ENCODE data around the gene CCNL2. TPM values are rescaled to one million over a fixed set of nuclear protein-coding genes. Genes with fewer than 3 reads are reported as not detected.
"Not testable (repeated sequence)": the region's sequence is repeated elsewhere in the genome, so short reads cannot be mapped to it uniquely, and the experiment has no call there.

CCNL2 gene
- total and polyA plus RNA-seq, 5 donors, result 61.2 to 83.1 (median 71.3) TPM

- no peak overlapping the region for H3K27ac ChIP-seq (ENCODE audit: low read length)
- DNase-seq, result peak in 2 of 3 donors; percentile 30 to 37
- WGBS, result 81% methylated on average over 11 of the region's 11 CpGs
- no peaks in the 10 kb centered on the region for H3K27me3 ChIP-seq (ENCODE audit: control insufficient read depth, insufficient read depth)
- ATAC-seq, result no peak
- H3K4me3 ChIP-seq (ENCODE audit: low read length), result no peak overlapping the region
- H3K9me3 ChIP-seq (ENCODE audit: control insufficient read depth, low read length), result no peaks in the 10 kb centered on the region
- peaks cover 7% of the 10 kb centered on the region for H3K4me1 ChIP-seq (ENCODE audit: control insufficient read depth, insufficient read depth, low read length)
- intact Hi-C loops (cut with DNase I), result no loop called here
Observed at GRCh38 chr1:1395166-1395565, 4.0 kb downstream of the CCNL2 start.

- Histone ChIP-seq H3K4me3 (ENCODE audit: low read length) (no peak overlapping the region), H3K27me3 (ENCODE audit: control insufficient read depth, insufficient read depth) (no peaks in the 10 kb centered on the region), H3K9me3 (ENCODE audit: control insufficient read depth, low read length) (no peaks in the 10 kb centered on the region), H3K27ac (ENCODE audit: low read length) (no peak overlapping the region), H3K4me1 (ENCODE audit: control insufficient read depth, insufficient read depth, low read length) (peaks cover 7% of the 10 kb centered on the region)
- intact Hi-C loops (cut with DNase I), result no loop called here
- ATAC-seq (no peak), DNase-seq (peak in 2 of 3 donors; percentile 9 to 11)
- 95% methylated on average over 7 of the region's 7 CpGs for WGBS
Observed at GRCh38 chr1:1394116-1394515, 5.0 kb downstream of the CCNL2 start.

- ATAC-seq (no peak), DNase-seq (peak in 2 of 3 donors; percentile 28 to 31)
- Histone ChIP-seq H3K4me3 (ENCODE audit: low read length) (no peak overlapping the region), H3K27ac (ENCODE audit: low read length) (no peak overlapping the region), H3K27me3 (ENCODE audit: control insufficient read depth, insufficient read depth) (no peaks in the 10 kb centered on the region), H3K4me1 (ENCODE audit: control insufficient read depth, insufficient read depth, low read length) (peaks cover 7% of the 10 kb centered on the region), H3K9me3 (ENCODE audit: control insufficient read depth, low read length) (no peaks in the 10 kb centered on the region)
- WGBS, result 94% methylated on average over 11 of the region's 11 CpGs
- intact Hi-C loops (cut with DNase I), result no loop called here
Observed at GRCh38 chr1:1393428-1393827, 5.7 kb downstream of the CCNL2 start.

GRCh38 chr1:1393014-1393413, 6.1 kb downstream of the CCNL2 start:
- DNase-seq, result peak in 2 of 3 donors; percentile 3 to 27
- no peaks in the 10 kb centered on the region for H3K9me3 ChIP-seq (ENCODE audit: control insufficient read depth, low read length)
- no peak overlapping the region for H3K27ac ChIP-seq (ENCODE audit: low read length)
- ATAC-seq, result no peak
- no peak overlapping the region for H3K4me3 ChIP-seq (ENCODE audit: low read length)
- intact Hi-C loops (cut with DNase I), result no loop called here
- H3K4me1 ChIP-seq (ENCODE audit: control insufficient read depth, insufficient read depth, low read length), result peaks cover 5% of the 10 kb centered on the region
- H3K27me3 ChIP-seq (ENCODE audit: control insufficient read depth, insufficient read depth), result no peaks in the 10 kb centered on the region
- 86% methylated on average over 4 of the region's 4 CpGs for WGBS

DNA sequence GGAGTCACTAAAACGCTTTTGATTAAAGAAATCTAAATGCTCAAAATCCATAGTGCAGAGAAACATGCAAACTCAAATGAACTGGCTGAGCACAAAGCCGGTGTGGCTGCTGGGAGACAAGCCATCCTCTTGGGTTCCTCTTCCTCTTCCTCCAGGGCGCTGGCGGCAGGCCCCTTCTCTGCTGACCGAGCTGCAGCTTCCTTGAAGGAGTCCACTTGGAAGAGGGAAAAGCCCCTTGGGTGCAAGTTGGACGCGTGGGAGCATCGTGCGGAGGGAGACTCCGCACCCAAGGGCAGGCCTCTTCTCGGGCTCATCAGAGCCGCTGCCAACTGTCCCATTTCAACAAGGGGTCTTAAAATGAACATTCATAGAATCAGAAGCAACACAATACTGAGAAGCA, 7.9 kb downstream of the CCNL2 start:
- peak in 2 of 3 donors; percentile 34 to 38 for DNase-seq
- intact Hi-C loops (cut with DNase I), result no loop called here
- WGBS, result 72% methylated on average over 12 of the region's 12 CpGs

DNA sequence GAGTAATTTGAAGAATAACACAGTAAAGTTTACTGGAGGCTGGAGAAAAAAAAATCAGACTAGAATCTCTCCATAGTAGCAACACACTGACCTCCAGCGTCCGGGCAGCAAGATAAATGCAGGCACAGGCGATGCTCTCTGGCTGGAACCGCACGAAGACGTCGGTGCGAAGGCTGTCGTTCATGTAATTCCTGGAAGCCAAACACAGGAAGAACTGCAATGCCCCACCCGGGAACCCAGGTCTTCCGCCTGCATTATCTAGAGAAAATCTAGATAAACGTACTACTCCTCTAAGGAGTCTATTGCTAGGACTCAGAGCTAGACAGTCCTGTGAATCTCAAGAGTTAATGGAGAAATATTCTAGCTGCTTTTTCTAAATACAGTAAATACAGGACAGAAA, 8.5 kb downstream of the CCNL2 start:
- 66% methylated on average over 12 of the region's 12 CpGs for WGBS
- no peak overlapping the region for H3K27ac ChIP-seq (ENCODE audit: low read length)
- intact Hi-C loops (cut with DNase I), result no loop called here
- no peaks in the 10 kb centered on the region for H3K9me3 ChIP-seq (ENCODE audit: control insufficient read depth, low read length)
- H3K4me3 ChIP-seq (ENCODE audit: low read length), result no peak overlapping the region
- DNase-seq (peak in 2 of 3 donors; percentile 21 to 25), ATAC-seq (no peak)
- no peaks in the 10 kb centered on the region for H3K4me1 ChIP-seq (ENCODE audit: control insufficient read depth, insufficient read depth, low read length)
- H3K27me3 ChIP-seq (ENCODE audit: control insufficient read depth, insufficient read depth), result no peaks in the 10 kb centered on the region

More for the DNA sequence above, 7.9 kb downstream of the CCNL2 start:
- Histone ChIP-seq H3K4me1 (ENCODE audit: control insufficient read depth, insufficient read depth, low read length) (no peaks in the 10 kb centered on the region), H3K27ac (ENCODE audit: low read length) (no peak overlapping the region), H3K27me3 (ENCODE audit: control insufficient read depth, insufficient read depth) (no peaks in the 10 kb centered on the region), H3K9me3 (ENCODE audit: control insufficient read depth, low read length) (no peaks in the 10 kb centered on the region), H3K4me3 (ENCODE audit: low read length) (no peak overlapping the region)
- no peak for ATAC-seq

GRCh38 chr1:1388078-1388472, 11.1 kb downstream of the CCNL2 start:
- ATAC-seq (no peak), DNase-seq (peak in 2 of 3 donors; percentile 21 to 22)
- H3K9me3 ChIP-seq (ENCODE audit: control insufficient read depth, low read length), result no peaks in the 10 kb centered on the region
- H3K27ac ChIP-seq (ENCODE audit: low read length), result no peak overlapping the region
- no peaks in the 10 kb centered on the region for H3K4me1 ChIP-seq (ENCODE audit: control insufficient read depth, insufficient read depth, low read length)
- WGBS, result 94% methylated on average over 16 of the region's 16 CpGs
- H3K27me3 ChIP-seq (ENCODE audit: control insufficient read depth, insufficient read depth), result no peaks in the 10 kb centered on the region
- intact Hi-C loops (cut with DNase I), result no loop called here
- no peak overlapping the region for H3K4me3 ChIP-seq (ENCODE audit: low read length)

- no peak overlapping the region for H3K27ac ChIP-seq (ENCODE audit: low read length)
- no peaks in the 10 kb centered on the region for H3K27me3 ChIP-seq (ENCODE audit: control insufficient read depth, insufficient read depth)
- no peaks in the 10 kb centered on the region for H3K4me1 ChIP-seq (ENCODE audit: control insufficient read depth, insufficient read depth, low read length)
- DNase-seq, result peak in 2 of 3 donors; percentile 46 to 62
- intact Hi-C loops (cut with DNase I), result no loop called here
- ATAC-seq, result no peak
- H3K4me3 ChIP-seq (ENCODE audit: low read length), result no peak overlapping the region
- H3K9me3 ChIP-seq (ENCODE audit: control insufficient read depth, low read length), result no peaks in the 10 kb centered on the region
- WGBS, result 95% methylated on average over 50 of the region's 50 CpGs
Observed at GRCh38 chr1:1387098-1388077, 11.7 kb downstream of the CCNL2 start.

DNA sequence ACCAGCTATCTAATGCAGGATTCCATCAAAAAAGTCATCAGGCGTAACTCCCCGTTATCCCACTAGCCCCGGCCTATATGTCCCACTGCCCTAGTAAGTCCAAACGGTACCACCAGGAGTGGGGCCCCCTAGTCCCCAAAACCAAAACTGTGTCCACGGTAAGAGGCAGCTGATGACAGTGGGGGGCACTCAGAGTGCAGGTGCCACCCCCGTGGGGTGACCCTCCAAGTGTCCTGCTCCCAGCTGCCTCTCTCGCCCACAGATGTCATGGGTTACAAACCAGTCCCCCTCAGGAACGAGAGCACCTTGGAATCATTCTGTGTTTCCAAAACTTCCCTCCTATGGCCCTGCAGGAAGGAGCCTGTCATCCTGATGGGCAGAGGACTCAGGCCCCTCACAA, 13.2 kb downstream of the CCNL2 start:
- ATAC-seq (no peak), DNase-seq (peak in 2 of 3 donors; percentile 9 to 34)
- H3K4me3 ChIP-seq (ENCODE audit: low read length), result no peak overlapping the region
- H3K9me3 ChIP-seq (ENCODE audit: control insufficient read depth, low read length), result no peaks in the 10 kb centered on the region
- WGBS, result 89% methylated on average over 8 of the region's 8 CpGs
- intact Hi-C loops (cut with DNase I), result no loop called here
- H3K27me3 ChIP-seq (ENCODE audit: control insufficient read depth, insufficient read depth), result no peaks in the 10 kb centered on the region
- H3K4me1 ChIP-seq (ENCODE audit: control insufficient read depth, insufficient read depth, low read length), result no peaks in the 10 kb centered on the region
- H3K27ac ChIP-seq (ENCODE audit: low read length), result no peak overlapping the region

DNA sequence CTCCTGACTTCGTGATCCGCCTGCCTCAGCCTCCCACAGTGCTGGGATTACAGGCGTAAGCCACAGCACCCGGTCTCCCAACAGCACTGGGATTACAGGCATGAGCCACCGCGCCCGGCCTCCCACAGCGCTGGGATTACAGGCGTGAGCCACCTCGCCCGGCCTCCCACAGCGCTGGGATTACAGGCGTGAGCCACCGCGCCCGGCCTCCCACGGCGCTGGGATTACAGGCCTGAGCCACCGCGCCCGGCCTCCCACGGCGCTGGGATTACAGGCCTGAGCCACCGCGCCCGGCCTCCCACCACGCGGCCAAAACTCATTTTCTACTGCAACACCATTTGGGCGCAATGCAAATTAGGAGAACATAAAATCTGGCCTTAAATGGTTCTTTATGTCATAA, 13.8 kb downstream of the CCNL2 start:
- H3K27ac ChIP-seq (ENCODE audit: low read length); ATAC-seq; H3K4me1 ChIP-seq (ENCODE audit: control insufficient read depth, insufficient read depth, low read length); intact Hi-C loops (cut with DNase I); H3K4me3 ChIP-seq (ENCODE audit: low read length); H3K9me3 ChIP-seq (ENCODE audit: control insufficient read depth, low read length); H3K27me3 ChIP-seq (ENCODE audit: control insufficient read depth, insufficient read depth): not testable (repeated sequence)
- peak in 2 of 3 donors; percentile 22 to 26 for DNase-seq
- WGBS, result 94% methylated on average over 29 of the region's 29 CpGs

- Histone ChIP-seq H3K4me1 (ENCODE audit: control insufficient read depth, insufficient read depth, low read length) (no peaks in the 10 kb centered on the region), H3K9me3 (ENCODE audit: control insufficient read depth, low read length) (no peaks in the 10 kb centered on the region), H3K27ac (ENCODE audit: low read length) (no peak overlapping the region), H3K4me3 (ENCODE audit: low read length) (no peak overlapping the region), H3K27me3 (ENCODE audit: control insufficient read depth, insufficient read depth) (no peaks in the 10 kb centered on the region)
- WGBS, result 78% methylated on average over 8 of the region's 8 CpGs
- ATAC-seq (peak; percentile 4 to 6), DNase-seq (peak in 1 of 3 donors; percentile 43)
- intact Hi-C loops (cut with DNase I), result no loop called here
Observed at GRCh38 chr1:1381294-1381693, 17.8 kb downstream of the CCNL2 start.
